Activated CD4-positive, alpha-beta T cell treated with anti-CD3 and anti-CD28 coated beads, Interleukin-2, amount 50 U/mL, for 48 hours (primary cell): ENCODE measurements around the gene CDYL.
"Not testable (repeated sequence)": the region's sequence is repeated elsewhere in the genome, so short reads cannot be mapped to it uniquely, and the experiment has no call there.

Experiments used
- DNase-seq, 2 experiments: peaks; one replicate each; pipeline ENCODE4 v3.0.0-alpha.2; 2020

Gene CDYL

GRCh38 chr6:4848382-4849068, 72.3 kb downstream of the CDYL start:
- peak in 1 of 2 experiments; percentile 3 for DNase-seq

GRCh38 chr6:4849226-4850022, 73.2 kb downstream of the CDYL start:
- no peak for DNase-seq

GRCh38 chr6:4851035-4851434, 74.8 kb downstream of the CDYL start:
- no peak for DNase-seq

GRCh38 chr6:4852186-4852585, 76.0 kb downstream of the CDYL start:
- not testable (repeated sequence) for DNase-seq

- DNase-seq = no peak
Measured at GRCh38 chr6:4852938-4853337, 76.7 kb downstream of the CDYL start.

- no peak for DNase-seq
Measured at GRCh38 chr6:4853349-4853748, 77.1 kb downstream of the CDYL start.

GRCh38 chr6:4853782-4854511, 77.7 kb downstream of the CDYL start:
- peak in 1 of 2 experiments; percentile 19 for DNase-seq

- no peak for DNase-seq
Measured at GRCh38 chr6:4856785-4857184, 80.6 kb downstream of the CDYL start.

GRCh38 chr6:4858194-4859015, 82.2 kb downstream of the CDYL start:
- DNase-seq = no peak

- DNase-seq = no peak
Measured at GRCh38 chr6:4860387-4860786, 84.2 kb downstream of the CDYL start.

GRCh38 chr6:4861564-4861963, 85.4 kb downstream of the CDYL start:
- no peak for DNase-seq

GRCh38 chr6:4864519-4864918, 88.3 kb downstream of the CDYL start:
- no peak for DNase-seq

- DNase-seq = not testable (repeated sequence)
Measured at GRCh38 chr6:4865006-4865405, 88.8 kb downstream of the CDYL start.

- DNase-seq = no peak
Measured at GRCh38 chr6:4870821-4871494, 94.8 kb downstream of the CDYL start.

GRCh38 chr6:4871825-4872224, 95.6 kb downstream of the CDYL start:
- DNase-seq = no peak

- DNase-seq = no peak
Measured at GRCh38 chr6:4872841-4873240, 96.6 kb downstream of the CDYL start.

GRCh38 chr6:4873928-4874327, 97.7 kb downstream of the CDYL start:
- no peak for DNase-seq

GRCh38 chr6:4879741-4880275, 103.6 kb downstream of the CDYL start:
- no peak for DNase-seq

GRCh38 chr6:4880363-4880762, 104.2 kb downstream of the CDYL start:
- no peak for DNase-seq

- no peak for DNase-seq
Measured at GRCh38 chr6:4883298-4883697, 107.1 kb downstream of the CDYL start.

- no peak for DNase-seq
Measured at GRCh38 chr6:4884646-4885340, 108.6 kb downstream of the CDYL start.
